ENCODE data around the gene DMRT2. TPM values are rescaled to one million over a fixed set of nuclear protein-coding genes. Genes with fewer than 3 reads are reported as not detected.

Gene DMRT2
- total RNA-seq, 1 donor from 2014 or later = 0.31 TPM

- TF ChIP-seq, protein P1, sequence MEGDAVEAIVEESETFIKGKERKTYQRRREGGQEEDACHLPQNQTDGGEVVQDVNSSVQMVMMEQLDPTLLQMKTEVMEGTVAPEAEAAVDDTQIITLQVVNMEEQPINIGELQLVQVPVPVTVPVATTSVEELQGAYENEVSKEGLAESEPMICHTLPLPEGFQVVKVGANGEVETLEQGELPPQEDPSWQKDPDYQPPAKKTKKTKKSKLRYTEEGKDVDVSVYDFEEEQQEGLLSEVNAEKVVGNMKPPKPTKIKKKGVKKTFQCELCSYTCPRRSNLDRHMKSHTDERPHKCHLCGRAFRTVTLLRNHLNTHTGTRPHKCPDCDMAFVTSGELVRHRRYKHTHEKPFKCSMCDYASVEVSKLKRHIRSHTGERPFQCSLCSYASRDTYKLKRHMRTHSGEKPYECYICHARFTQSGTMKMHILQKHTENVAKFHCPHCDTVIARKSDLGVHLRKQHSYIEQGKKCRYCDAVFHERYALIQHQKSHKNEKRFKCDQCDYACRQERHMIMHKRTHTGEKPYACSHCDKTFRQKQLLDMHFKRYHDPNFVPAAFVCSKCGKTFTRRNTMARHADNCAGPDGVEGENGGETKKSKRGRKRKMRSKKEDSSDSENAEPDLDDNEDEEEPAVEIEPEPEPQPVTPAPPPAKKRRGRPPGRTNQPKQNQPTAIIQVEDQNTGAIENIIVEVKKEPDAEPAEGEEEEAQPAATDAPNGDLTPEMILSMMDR (IDR thresholded peaks at IDR 0.05; ENCODE audit: unreplicated experiment) = no peak
- H3K4me3 Mint-ChIP-seq (ENCODE audit: unreplicated experiment) = no peak overlapping the region
- peaks cover 2% of the 10 kb centered on the region for H3K27me3 Mint-ChIP-seq (ENCODE audit: unreplicated experiment)
- H3K4me1 Mint-ChIP-seq (ENCODE audit: unreplicated experiment) = no peaks in the 10 kb centered on the region
- H3K36me3 Mint-ChIP-seq (ENCODE audit: low read depth, unreplicated experiment) = no peaks in the 10 kb centered on the region
- no peaks in the 10 kb centered on the region for H3K9me3 Mint-ChIP-seq (ENCODE audit: unreplicated experiment)
- no peak for DNase-seq (ENCODE audit: low spot score)
- no peak overlapping the region for H3K27ac Mint-ChIP-seq (ENCODE audit: unreplicated experiment)
Measured at GRCh38 chr9:1096155-1096964, 46.2 kb downstream of the DMRT2 start.

- Mint-ChIP-seq H3K4me3 (ENCODE audit: unreplicated experiment) (no peak overlapping the region), H3K4me1 (ENCODE audit: unreplicated experiment) (no peaks in the 10 kb centered on the region), H3K27ac (ENCODE audit: unreplicated experiment) (no peak overlapping the region), H3K27me3 (ENCODE audit: unreplicated experiment) (peaks cover 2% of the 10 kb centered on the region), H3K9me3 (ENCODE audit: unreplicated experiment) (no peaks in the 10 kb centered on the region), H3K36me3 (ENCODE audit: low read depth, unreplicated experiment) (no peaks in the 10 kb centered on the region)
- no peak for DNase-seq (ENCODE audit: low spot score)
- TF ChIP-seq, protein P1 (IDR thresholded peaks at IDR 0.05; ENCODE audit: unreplicated experiment) = no peak
Measured at GRCh38 chr9:1098551-1098950, 48.4 kb downstream of the DMRT2 start.

DNA sequence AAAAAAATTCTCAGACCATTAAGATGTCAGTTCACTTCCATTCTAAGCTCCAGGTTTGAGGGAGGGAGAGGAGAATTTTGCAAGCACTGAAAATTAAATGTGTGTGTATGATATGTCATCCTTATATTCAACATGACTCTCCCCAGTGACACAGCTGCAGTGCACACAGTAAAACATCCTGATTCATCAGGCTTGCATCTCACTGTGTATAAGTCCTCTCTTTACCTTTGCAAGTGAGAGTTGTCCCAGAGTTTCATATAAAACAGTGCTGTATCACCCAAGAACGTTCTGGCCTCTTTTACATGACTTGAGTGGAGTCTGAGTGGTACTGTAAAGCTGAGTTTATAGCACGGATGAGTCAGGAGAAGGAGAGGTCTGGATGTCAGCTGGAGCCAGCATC is 50.0 kb downstream of the DMRT2 start:
- TF ChIP-seq, protein P1 (IDR thresholded peaks at IDR 0.05; ENCODE audit: unreplicated experiment) = no peak
- Mint-ChIP-seq H3K27ac (ENCODE audit: unreplicated experiment) (no peak overlapping the region), H3K9me3 (ENCODE audit: unreplicated experiment) (no peaks in the 10 kb centered on the region), H3K36me3 (ENCODE audit: low read depth, unreplicated experiment) (no peaks in the 10 kb centered on the region), H3K4me1 (ENCODE audit: unreplicated experiment) (no peaks in the 10 kb centered on the region), H3K4me3 (ENCODE audit: unreplicated experiment) (no peak overlapping the region), H3K27me3 (ENCODE audit: unreplicated experiment) (no peaks in the 10 kb centered on the region)
- DNase-seq (ENCODE audit: low spot score) = no peak

- DNase-seq (ENCODE audit: low spot score) = peak; percentile 70
Measured at GRCh38 chr9:1100945-1101344, 50.8 kb downstream of the DMRT2 start.

More at GRCh38 chr9:1100945-1101344, 50.8 kb downstream of the DMRT2 start:
- no peak overlapping the region for H3K4me3 Mint-ChIP-seq (ENCODE audit: unreplicated experiment)
- no peaks in the 10 kb centered on the region for H3K27me3 Mint-ChIP-seq (ENCODE audit: unreplicated experiment)
- H3K9me3 Mint-ChIP-seq (ENCODE audit: unreplicated experiment) = no peaks in the 10 kb centered on the region
- TF ChIP-seq, protein P1 (IDR thresholded peaks at IDR 0.05; ENCODE audit: unreplicated experiment) = no peak
- H3K27ac Mint-ChIP-seq (ENCODE audit: unreplicated experiment) = no peak overlapping the region
- no peaks in the 10 kb centered on the region for H3K4me1 Mint-ChIP-seq (ENCODE audit: unreplicated experiment)
- no peaks in the 10 kb centered on the region for H3K36me3 Mint-ChIP-seq (ENCODE audit: low read depth, unreplicated experiment)

Data from endothelial cell (in vitro differentiated cells).